Measurements from ENCODE around the gene MEGF6. TPM values are rescaled to one million over a fixed set of nuclear protein-coding genes. Genes with fewer than 3 reads are reported as not detected.

Gene MEGF6
- total RNA-seq, 1 donor from 2014 or later, result 1.3 TPM

DNA sequence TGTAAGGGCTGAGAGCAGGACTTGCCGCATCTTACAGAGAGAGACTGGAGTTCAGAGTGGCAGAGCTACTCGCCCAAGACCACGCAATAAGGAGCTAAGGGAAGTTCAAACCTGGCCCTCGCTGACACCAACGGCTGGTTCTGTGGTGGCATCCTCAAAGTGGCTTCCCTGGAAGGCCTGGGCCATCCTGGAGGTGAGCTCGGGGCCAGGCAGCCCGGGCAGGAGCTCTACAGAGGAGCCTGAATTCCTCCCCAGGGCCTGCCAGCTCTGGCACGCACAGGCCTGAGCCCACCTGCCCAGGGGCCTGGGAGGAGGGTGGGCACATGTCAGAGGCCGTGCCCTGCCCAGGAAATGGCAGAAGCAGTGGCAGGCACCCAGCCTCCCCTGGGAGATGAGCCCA is 68.6 kb downstream of the MEGF6 start:
- no peak for DNase-seq (ENCODE audit: low read depth)

GRCh38 chr1:3541936-3542335 is 69.4 kb downstream of the MEGF6 start:
- Histone ChIP-seq H3K27me3 (ENCODE audit: control insufficient read depth, insufficient read depth, low read length) (peaks cover 1% of the 10 kb centered on the region), H3K36me3 (ENCODE audit: control insufficient read depth, insufficient read depth, low read length) (no peaks in the 10 kb centered on the region), H3K4me3 (ENCODE audit: low read depth, low read length) (no peak overlapping the region)
- FAIRE-seq (no peak), DNase-seq (ENCODE audit: low read depth) (no peak)
- TF ChIP-seq, protein P1, sequence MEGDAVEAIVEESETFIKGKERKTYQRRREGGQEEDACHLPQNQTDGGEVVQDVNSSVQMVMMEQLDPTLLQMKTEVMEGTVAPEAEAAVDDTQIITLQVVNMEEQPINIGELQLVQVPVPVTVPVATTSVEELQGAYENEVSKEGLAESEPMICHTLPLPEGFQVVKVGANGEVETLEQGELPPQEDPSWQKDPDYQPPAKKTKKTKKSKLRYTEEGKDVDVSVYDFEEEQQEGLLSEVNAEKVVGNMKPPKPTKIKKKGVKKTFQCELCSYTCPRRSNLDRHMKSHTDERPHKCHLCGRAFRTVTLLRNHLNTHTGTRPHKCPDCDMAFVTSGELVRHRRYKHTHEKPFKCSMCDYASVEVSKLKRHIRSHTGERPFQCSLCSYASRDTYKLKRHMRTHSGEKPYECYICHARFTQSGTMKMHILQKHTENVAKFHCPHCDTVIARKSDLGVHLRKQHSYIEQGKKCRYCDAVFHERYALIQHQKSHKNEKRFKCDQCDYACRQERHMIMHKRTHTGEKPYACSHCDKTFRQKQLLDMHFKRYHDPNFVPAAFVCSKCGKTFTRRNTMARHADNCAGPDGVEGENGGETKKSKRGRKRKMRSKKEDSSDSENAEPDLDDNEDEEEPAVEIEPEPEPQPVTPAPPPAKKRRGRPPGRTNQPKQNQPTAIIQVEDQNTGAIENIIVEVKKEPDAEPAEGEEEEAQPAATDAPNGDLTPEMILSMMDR (IDR thresholded peaks at IDR 0.05; ENCODE audit: insufficient read depth, low read length, severe bottlenecking), result no peak

More for the DNA sequence above, 68.6 kb downstream of the MEGF6 start:
- Histone ChIP-seq H3K4me3 (ENCODE audit: low read depth, low read length) (no peak overlapping the region), H3K27me3 (ENCODE audit: control insufficient read depth, insufficient read depth, low read length) (peaks cover 1% of the 10 kb centered on the region), H3K36me3 (ENCODE audit: control insufficient read depth, insufficient read depth, low read length) (no peaks in the 10 kb centered on the region)
- FAIRE-seq, result no peak
- TF ChIP-seq, protein P1 (IDR thresholded peaks at IDR 0.05; ENCODE audit: insufficient read depth, low read length, severe bottlenecking), result no peak

GRCh38 chr1:3541465-3541864 is 69.8 kb downstream of the MEGF6 start:
- Histone ChIP-seq H3K4me3 (ENCODE audit: low read depth, low read length) (no peak overlapping the region), H3K36me3 (ENCODE audit: control insufficient read depth, insufficient read depth, low read length) (no peaks in the 10 kb centered on the region), H3K27me3 (ENCODE audit: control insufficient read depth, insufficient read depth, low read length) (peaks cover 1% of the 10 kb centered on the region)
- TF ChIP-seq, protein P1 (IDR thresholded peaks at IDR 0.05; ENCODE audit: insufficient read depth, low read length, severe bottlenecking), result no peak
- FAIRE-seq (no peak), DNase-seq (ENCODE audit: low read depth) (no peak)

- Histone ChIP-seq H3K36me3 (ENCODE audit: control insufficient read depth, insufficient read depth, low read length) (no peaks in the 10 kb centered on the region), H3K4me3 (ENCODE audit: low read depth, low read length) (no peak overlapping the region), H3K27me3 (ENCODE audit: control insufficient read depth, insufficient read depth, low read length) (peaks cover 1% of the 10 kb centered on the region)
- TF ChIP-seq, protein P1 (IDR thresholded peaks at IDR 0.05; ENCODE audit: insufficient read depth, low read length, severe bottlenecking), result no peak
- DNase-seq (ENCODE audit: low read depth), result no peak
- FAIRE-seq, result no peak
Observed at GRCh38 chr1:3540876-3541275, 70.4 kb downstream of the MEGF6 start.

DNA sequence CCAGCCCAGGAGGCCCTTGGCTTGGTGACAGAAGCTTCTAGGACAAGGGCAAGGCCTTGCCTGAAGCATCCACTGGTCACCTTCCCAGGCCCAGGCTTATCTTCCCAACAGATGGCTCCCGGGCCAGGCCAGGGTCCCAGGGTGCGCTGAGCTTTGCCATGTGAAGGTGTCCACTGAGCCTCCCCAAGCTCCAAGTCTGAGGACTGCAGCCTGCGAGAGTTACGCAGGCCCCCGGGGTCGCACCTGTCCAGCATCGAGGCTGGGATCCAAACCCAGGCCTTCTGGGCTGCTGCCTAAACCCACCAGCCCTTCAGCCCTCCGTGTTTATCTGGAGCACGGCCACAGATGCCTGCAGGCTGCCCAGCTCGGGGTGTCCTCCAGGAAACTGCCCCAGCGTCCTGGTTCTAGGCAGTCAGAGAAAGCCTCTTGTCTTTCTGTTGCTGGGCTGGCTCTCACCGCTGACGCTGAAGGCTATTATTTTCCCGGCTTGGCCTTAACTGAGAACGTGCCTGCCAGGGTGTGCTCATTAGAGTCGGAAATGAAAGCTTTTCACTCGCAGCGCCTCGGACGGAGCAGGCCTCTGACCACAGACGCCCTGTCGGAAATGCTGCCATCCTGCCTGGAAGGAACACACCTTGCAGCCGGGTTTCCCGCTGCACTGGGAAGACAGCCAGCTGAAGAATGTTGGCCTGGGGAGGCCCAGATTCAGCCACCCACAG is 71.4 kb downstream of the MEGF6 start:
- Histone ChIP-seq H3K4me3 (ENCODE audit: low read depth, low read length) (no peak overlapping the region), H3K27me3 (ENCODE audit: control insufficient read depth, insufficient read depth, low read length) (peaks cover 1% of the 10 kb centered on the region), H3K36me3 (ENCODE audit: control insufficient read depth, insufficient read depth, low read length) (no peaks in the 10 kb centered on the region)
- TF ChIP-seq, protein P1 (IDR thresholded peaks at IDR 0.05; ENCODE audit: insufficient read depth, low read length, severe bottlenecking), result no peak
- no peak for FAIRE-seq
- DNase-seq (ENCODE audit: low read depth), result no peak

- TF ChIP-seq, protein P1 (IDR thresholded peaks at IDR 0.05; ENCODE audit: insufficient read depth, low read length, severe bottlenecking), result no peak
- Histone ChIP-seq H3K36me3 (ENCODE audit: control insufficient read depth, insufficient read depth, low read length) (no peaks in the 10 kb centered on the region), H3K4me3 (ENCODE audit: low read depth, low read length) (no peak overlapping the region), H3K27me3 (ENCODE audit: control insufficient read depth, insufficient read depth, low read length) (peaks cover 1% of the 10 kb centered on the region)
- FAIRE-seq (no peak), DNase-seq (ENCODE audit: low read depth) (no peak)
Observed at GRCh38 chr1:3537359-3537758, 73.9 kb downstream of the MEGF6 start.
